Esophagus squamous epithelium (tissue), 5 donors: ENCODE data around the gene IFNG. TPM values are rescaled to one million over a fixed set of nuclear protein-coding genes. Genes with fewer than 3 reads are reported as not detected.

Source experiments
- DNase-seq: peaks from one replicate; lab custom pipeline; 2025; lab: John Stamatoyannopoulos, UW
- H3K27ac ChIP-seq, 4 donors: fragments of 200-600 bp; sonication (generic); one replicate each; pipeline ENCODE4 v1.5.1; 2016 to 2019; ENCODE audit warnings: mild to moderate bottlenecking in 1 of 4
- H3K27me3 ChIP-seq, 4 donors: fragments of 200-600 bp; sonication (generic); 1 replicate in 3 of 4; 2 replicates in 1 of 4; pipeline versions ENCODE4 v1.5.1 to v1.6.0; 2017 to 2021; ENCODE audit warnings: antibody characterized with exemption in 1 of 4
- H3K36me3 ChIP-seq, 3 donors: fragments of 200-600 bp; sonication (generic); one replicate each; pipeline ENCODE4 v1.5.1; 2016 to 2019
- H3K4me1 ChIP-seq, 3 donors: fragments of 200-600 bp; sonication (generic); one replicate each; pipeline ENCODE4 v1.5.1; 2017 to 2019
- H3K4me3 ChIP-seq, 4 donors: fragments of 200-600 bp; sonication (generic); 1 replicate in 3 of 4; 2 replicates in 1 of 4; pipeline ENCODE4 v1.5.1; 2016 to 2019; ENCODE audit warnings: mild to moderate bottlenecking in 2 of 4, moderate library complexity in 1 of 4
- H3K9me3 ChIP-seq, 3 donors: fragments of 200-600 bp; sonication (generic); one replicate each; pipeline ENCODE4 v1.5.1; 2016 to 2019
- POLR2A ChIP-seq, 4 donors: fragments of 450-650 bp; IDR thresholded peaks; one replicate each; pipeline ENCODE4 v1.6.1; 2017; ENCODE audit warnings: antibody characterized with exemption in 4 of 4, mild to moderate bottlenecking in 4 of 4, moderate library complexity in 3 of 4
- WGBS, 2 donors: methylation state at CpG; one replicate each; pipeline ENCODE4 v1.1.5; 2018; 5-methylcytosine and 5-hydroxymethylcytosine counted together
- intact Hi-C: fragments of 100-400 bp; cut with DNase I; formaldehyde crosslinking; loops from one replicate; pipeline ENCODE4 v1.15.0; 2022
- total RNA-seq, 4 donors: library from RNA; depleted of rRNA; stranded (reverse); fragments of >200 nt; gene quantifications; one replicate each; pipeline ENCODE4 v1.1.0, GENCODE V29; 2016
- TF ChIP-seq, protein P1 (sequence below), 6 experiments: fragments of 450-650 bp in 4 of 6; fragments of 200-600 bp in 2 of 6; sonication (generic) in 2 of 6; IDR thresholded peaks; one replicate each; pipeline ENCODE4 v1.5.1; 2016 to 2019; ENCODE audit warnings: antibody characterized with exemption in 6 of 6, mild to moderate bottlenecking in 4 of 6, moderate library complexity in 4 of 6
- donor health status: DM: yes; HTN: yes; CAD: no.

Gene IFNG
- total RNA-seq, 4 donors from 2014 or later = not detected

DNA sequence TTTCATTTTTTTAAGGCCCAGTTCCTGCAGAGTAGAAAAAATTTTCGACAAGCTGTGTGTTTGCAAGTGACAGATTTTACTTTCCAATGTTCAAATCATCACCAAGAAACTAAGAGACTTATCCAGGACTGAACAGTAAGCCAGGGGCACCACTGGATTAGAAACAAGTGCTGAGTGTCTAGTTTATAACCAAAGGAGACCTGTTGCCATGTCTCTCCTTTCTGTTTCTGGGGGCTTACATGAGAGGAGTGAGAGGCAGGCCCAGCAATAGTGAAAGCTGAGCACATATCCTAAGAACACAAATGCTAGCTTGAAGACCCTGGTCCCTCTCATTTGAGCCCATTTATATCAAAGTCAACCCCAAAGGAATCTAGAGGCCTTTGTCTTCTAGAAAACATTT is 2.9 kb downstream of the IFNG start:
- Histone ChIP-seq H3K27me3 (peaks cover 0 to 3% (median 0%) of the 10 kb centered on the region in 4 donors), H3K4me3 (no peak overlapping the region), H3K36me3 (no peaks in the 10 kb centered on the region), H3K9me3 (no peaks in the 10 kb centered on the region), H3K27ac (no peak overlapping the region), H3K4me1 (peaks cover 0 to 4% (median 0%) of the 10 kb centered on the region in 3 donors)
- intact Hi-C loops = loop anchor here (10.0 kb wide), 1 partner anchor 112 kb away; no protein-coding TSS in a partner anchor
- no peak for TF ChIP-seq POLR2A (IDR thresholded peaks at IDR 0.05)
- TF ChIP-seq, protein P1, sequence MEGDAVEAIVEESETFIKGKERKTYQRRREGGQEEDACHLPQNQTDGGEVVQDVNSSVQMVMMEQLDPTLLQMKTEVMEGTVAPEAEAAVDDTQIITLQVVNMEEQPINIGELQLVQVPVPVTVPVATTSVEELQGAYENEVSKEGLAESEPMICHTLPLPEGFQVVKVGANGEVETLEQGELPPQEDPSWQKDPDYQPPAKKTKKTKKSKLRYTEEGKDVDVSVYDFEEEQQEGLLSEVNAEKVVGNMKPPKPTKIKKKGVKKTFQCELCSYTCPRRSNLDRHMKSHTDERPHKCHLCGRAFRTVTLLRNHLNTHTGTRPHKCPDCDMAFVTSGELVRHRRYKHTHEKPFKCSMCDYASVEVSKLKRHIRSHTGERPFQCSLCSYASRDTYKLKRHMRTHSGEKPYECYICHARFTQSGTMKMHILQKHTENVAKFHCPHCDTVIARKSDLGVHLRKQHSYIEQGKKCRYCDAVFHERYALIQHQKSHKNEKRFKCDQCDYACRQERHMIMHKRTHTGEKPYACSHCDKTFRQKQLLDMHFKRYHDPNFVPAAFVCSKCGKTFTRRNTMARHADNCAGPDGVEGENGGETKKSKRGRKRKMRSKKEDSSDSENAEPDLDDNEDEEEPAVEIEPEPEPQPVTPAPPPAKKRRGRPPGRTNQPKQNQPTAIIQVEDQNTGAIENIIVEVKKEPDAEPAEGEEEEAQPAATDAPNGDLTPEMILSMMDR (IDR thresholded peaks at IDR 0.05) = no peak
- 45 to 55% methylated on average over 1 of the region's 1 CpG for WGBS, 2 donors
- no peak for DNase-seq

DNA sequence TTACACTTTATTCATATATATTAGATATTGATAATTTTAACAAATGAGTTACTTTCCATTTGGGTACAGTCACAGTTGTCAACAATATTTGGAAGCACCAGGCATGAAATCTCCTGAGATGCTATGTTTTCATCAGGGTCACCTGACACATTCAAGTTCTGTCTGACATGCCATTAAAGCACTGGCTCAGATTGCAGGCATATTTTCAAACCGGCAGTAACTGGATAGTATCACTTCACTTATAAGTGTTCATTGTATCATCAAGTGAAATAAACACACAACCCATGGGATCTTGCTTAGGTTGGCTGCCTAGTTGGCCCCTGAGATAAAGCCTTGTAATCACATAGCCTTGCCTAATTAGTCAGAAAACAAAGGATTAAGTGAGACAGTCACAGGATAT is 4.8 kb downstream of the IFNG start:
- intact Hi-C loops = loop anchor here (10.0 kb wide), 1 partner anchor 110 kb away; no protein-coding TSS in a partner anchor
- Histone ChIP-seq H3K36me3 (no peaks in the 10 kb centered on the region), H3K27me3 (peaks cover 0 to 8% (median 0%) of the 10 kb centered on the region in 4 donors), H3K4me3 (no peak overlapping the region), H3K4me1 (peaks cover 0 to 4% (median 0%) of the 10 kb centered on the region in 3 donors), H3K27ac (no peak overlapping the region), H3K9me3 (no peaks in the 10 kb centered on the region)
- WGBS, 2 donors = 36 to 50% methylated on average over 1 of the region's 1 CpG
- TF ChIP-seq, protein P1 (IDR thresholded peaks at IDR 0.05) = no peak
- TF ChIP-seq POLR2A (IDR thresholded peaks at IDR 0.05) = no peak
- no peak for DNase-seq

DNA sequence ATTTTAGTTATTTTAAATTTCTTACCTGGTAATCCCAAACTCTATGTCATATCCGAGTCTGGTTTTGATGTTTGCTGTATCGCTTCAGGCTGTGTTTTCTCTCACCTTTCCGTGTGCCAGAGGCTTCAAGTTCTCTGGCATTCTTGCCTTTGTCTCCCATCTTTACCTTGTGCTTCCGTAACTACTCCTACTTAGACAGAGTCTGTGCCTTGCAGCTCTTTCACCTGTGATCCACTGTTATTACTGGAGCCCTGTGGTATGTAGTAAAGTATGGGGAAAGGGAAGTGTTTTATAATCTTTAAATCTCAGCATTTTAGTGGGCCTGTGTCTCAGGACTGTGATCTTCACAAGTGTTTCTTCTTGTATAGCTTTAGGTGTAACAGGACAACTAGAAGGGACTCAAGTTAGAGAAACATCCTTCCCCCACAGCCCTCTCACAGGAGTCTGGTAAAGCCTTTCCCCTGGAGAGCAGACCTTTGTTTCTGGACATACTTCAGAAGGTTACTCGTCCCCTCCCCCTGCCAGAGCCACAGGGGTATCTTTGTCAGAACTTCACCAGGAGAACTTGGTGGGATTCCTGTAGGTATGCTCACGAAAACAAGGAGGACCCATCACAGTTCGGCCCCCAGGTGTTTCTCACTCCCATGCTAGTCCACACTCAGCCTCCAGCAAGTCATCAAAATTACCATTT is 11.1 kb downstream of the IFNG start:
- intact Hi-C loops = no loop called here
- no peak for TF ChIP-seq POLR2A (IDR thresholded peaks at IDR 0.05)
- TF ChIP-seq, protein P1 (IDR thresholded peaks at IDR 0.05) = no peak
- Histone ChIP-seq H3K4me1 (no peaks in the 10 kb centered on the region), H3K9me3 (no peaks in the 10 kb centered on the region), H3K4me3 (no peak overlapping the region), H3K27ac (no peak overlapping the region), H3K36me3 (no peaks in the 10 kb centered on the region), H3K27me3 (peaks cover 0 to 20% (median 0%) of the 10 kb centered on the region in 4 donors)
- no peak for DNase-seq
- 65 to 67% methylated on average over 7 of the region's 7 CpGs for WGBS, 2 donors

DNA sequence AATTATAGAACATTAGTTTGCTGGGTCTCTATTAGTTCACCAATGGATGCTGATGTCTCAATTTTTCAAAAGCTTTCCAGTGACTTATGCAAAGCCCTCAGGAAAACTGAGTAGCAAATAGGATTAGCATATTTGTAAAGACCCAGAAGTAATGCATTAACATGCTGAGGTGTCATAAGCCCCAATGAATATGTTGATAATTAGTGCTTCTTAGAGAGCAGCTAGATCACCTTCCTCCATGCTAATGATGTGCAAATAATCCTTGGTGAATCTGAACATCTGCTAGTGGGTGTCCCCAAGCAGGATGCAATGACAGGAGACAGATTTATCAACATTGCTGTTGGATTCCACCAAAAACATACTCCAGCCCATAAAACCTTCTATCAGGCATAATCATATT is 19.0 kb downstream of the IFNG start:
- intact Hi-C loops = no loop called here

DNA sequence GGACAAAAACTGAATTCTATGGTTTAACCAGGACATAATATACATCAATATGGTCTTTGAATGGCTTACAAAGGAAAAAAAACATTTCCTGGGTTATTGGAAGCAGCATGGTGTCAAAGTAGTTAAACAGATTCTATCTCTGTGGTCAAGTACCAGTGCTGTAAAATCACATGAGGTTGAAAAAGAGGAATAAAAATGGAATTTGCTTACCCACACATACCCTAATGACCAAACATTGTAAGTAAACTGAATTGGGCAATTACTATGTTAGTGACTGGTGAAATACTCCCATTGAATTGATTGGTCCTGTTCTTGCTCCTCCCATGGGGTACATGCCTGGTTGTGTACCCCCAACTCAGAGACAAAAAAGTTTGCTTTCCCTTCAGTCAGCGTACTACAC is 19.6 kb downstream of the IFNG start:
- DNase-seq = no peak
- 62 to 68% methylated on average over 1 of the region's 1 CpG for WGBS, 2 donors
- no peak for TF ChIP-seq POLR2A (IDR thresholded peaks at IDR 0.05)
- TF ChIP-seq, protein P1 (IDR thresholded peaks at IDR 0.05) = no peak
- Histone ChIP-seq H3K9me3 (no peaks in the 10 kb centered on the region), H3K27ac (no peak overlapping the region), H3K4me3 (no peak overlapping the region), H3K27me3 (peaks cover 0 to 14% (median 0%) of the 10 kb centered on the region in 4 donors), H3K4me1 (no peaks in the 10 kb centered on the region), H3K36me3 (no peaks in the 10 kb centered on the region)
- intact Hi-C loops = no loop called here

More for the DNA sequence above, 19.0 kb downstream of the IFNG start:
- no peaks in the 10 kb centered on the region for H3K36me3 ChIP-seq
- no peak for DNase-seq
- no peak overlapping the region for H3K27ac ChIP-seq
- H3K4me3 ChIP-seq = no peak overlapping the region
- TF ChIP-seq, protein P1 (IDR thresholded peaks at IDR 0.05) = no peak
- no peak for TF ChIP-seq POLR2A (IDR thresholded peaks at IDR 0.05)
- no peaks in the 10 kb centered on the region for H3K9me3 ChIP-seq
- peaks cover 0 to 14% (median 0%) of the 10 kb centered on the region in 4 donors for H3K27me3 ChIP-seq
- H3K4me1 ChIP-seq = no peaks in the 10 kb centered on the region
